ENCODE data around the gene POMGNT2.

DNA sequence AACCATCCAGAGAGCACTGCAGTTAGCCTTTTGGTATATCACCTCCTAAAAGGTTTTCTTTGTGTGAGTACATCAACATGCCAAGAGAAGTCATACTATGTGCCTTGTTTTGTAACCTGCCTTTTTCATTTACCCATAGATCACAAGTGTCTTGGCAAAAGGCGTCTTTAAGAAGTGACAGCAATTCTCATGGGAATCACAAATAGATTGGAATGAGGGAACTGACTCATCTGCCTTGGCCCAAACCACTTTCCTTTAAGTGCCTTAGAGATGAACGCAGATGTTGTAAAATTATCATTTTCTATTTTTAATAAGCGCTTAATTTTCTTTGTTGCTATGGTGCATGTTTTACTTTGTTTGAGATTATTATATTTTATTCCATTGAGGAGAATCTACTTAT is 20.7 kb upstream of the POMGNT2 start:
- TF ChIP-seq, protein P1, sequence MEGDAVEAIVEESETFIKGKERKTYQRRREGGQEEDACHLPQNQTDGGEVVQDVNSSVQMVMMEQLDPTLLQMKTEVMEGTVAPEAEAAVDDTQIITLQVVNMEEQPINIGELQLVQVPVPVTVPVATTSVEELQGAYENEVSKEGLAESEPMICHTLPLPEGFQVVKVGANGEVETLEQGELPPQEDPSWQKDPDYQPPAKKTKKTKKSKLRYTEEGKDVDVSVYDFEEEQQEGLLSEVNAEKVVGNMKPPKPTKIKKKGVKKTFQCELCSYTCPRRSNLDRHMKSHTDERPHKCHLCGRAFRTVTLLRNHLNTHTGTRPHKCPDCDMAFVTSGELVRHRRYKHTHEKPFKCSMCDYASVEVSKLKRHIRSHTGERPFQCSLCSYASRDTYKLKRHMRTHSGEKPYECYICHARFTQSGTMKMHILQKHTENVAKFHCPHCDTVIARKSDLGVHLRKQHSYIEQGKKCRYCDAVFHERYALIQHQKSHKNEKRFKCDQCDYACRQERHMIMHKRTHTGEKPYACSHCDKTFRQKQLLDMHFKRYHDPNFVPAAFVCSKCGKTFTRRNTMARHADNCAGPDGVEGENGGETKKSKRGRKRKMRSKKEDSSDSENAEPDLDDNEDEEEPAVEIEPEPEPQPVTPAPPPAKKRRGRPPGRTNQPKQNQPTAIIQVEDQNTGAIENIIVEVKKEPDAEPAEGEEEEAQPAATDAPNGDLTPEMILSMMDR (IDR thresholded peaks at IDR 0.05), result no peak
- no peak for TF ChIP-seq EZH2 (IDR thresholded peaks at IDR 0.05; ENCODE audit: borderline replicate concordance, insufficient read depth, low read depth, low read length, poor library complexity, severe bottlenecking)
